Measurements from ENCODE around the gene PEX13.

The PEX13 gene

GRCh38 chr2:61096438-61096837, 78.9 kb downstream of the PEX13 start:
- no peak for DNase-seq (ENCODE audit: low read depth)
- TF ChIP-seq, protein P1, sequence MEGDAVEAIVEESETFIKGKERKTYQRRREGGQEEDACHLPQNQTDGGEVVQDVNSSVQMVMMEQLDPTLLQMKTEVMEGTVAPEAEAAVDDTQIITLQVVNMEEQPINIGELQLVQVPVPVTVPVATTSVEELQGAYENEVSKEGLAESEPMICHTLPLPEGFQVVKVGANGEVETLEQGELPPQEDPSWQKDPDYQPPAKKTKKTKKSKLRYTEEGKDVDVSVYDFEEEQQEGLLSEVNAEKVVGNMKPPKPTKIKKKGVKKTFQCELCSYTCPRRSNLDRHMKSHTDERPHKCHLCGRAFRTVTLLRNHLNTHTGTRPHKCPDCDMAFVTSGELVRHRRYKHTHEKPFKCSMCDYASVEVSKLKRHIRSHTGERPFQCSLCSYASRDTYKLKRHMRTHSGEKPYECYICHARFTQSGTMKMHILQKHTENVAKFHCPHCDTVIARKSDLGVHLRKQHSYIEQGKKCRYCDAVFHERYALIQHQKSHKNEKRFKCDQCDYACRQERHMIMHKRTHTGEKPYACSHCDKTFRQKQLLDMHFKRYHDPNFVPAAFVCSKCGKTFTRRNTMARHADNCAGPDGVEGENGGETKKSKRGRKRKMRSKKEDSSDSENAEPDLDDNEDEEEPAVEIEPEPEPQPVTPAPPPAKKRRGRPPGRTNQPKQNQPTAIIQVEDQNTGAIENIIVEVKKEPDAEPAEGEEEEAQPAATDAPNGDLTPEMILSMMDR (conservative IDR thresholded peaks at IDR 0.05; ENCODE audit: low read depth, low read length), result no peak
- H3K4me3 ChIP-seq (ENCODE audit: low read depth, low read length), result no peak overlapping the region

DNA sequence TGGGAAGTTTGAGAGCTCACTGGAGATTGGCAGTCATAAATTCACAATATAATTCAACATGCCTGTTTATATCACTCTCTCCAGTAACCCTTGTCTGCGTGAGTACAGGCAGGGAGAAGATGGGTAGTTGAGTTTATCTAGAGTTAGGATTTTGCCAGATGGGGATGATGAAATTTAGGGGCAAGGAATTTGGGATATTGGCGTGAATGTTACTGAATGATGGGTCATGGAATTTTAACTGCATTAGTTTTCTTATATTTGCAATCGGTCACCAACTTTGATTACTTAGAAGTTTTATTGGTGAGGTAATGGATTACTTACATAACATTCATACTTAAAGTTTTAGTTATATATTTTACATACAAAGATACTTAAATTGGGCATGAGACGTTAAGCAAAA, 83.3 kb downstream of the PEX13 start:
- H3K4me3 ChIP-seq (ENCODE audit: low read depth, low read length), result no peak overlapping the region
- TF ChIP-seq, protein P1 (conservative IDR thresholded peaks at IDR 0.05; ENCODE audit: low read depth, low read length), result no peak
- no peak for DNase-seq (ENCODE audit: low read depth)

All from choroid plexus epithelial cell (primary cell).